Keratinocyte (primary cell): Measurements from ENCODE around the gene KLF1.

Experiments used
- CTCF ChIP-seq, 3 experiments: IDR thresholded peaks in 1 of 3; conservative IDR thresholded peaks in 1 of 3; optimal IDR thresholded peaks in 1 of 3; 2 replicates in 2 of 3; 3 replicates in 1 of 3; pipeline versions ENCODE3 to v1.5.1; 2011; ENCODE audit warnings: low read length in 3 of 3, mild to moderate bottlenecking in 3 of 3, moderate library complexity in 2 of 3, control low read depth in 1 of 3, inconsistent platforms in 1 of 3; ENCODE audit not compliant: insufficient read depth in 2 of 3; ENCODE audit errors: extremely low read depth in 1 of 3
- EZH2 ChIP-seq: IDR thresholded peaks from one replicate; pipeline ENCODE4 v1.6.1; 2012; ENCODE audit warnings: inconsistent platforms, mild to moderate bottlenecking, low read length, moderate library complexity

- TF ChIP-seq CTCF (optimal IDR thresholded peaks at IDR 0.05 in 1 of 3, IDR thresholded peaks at IDR 0.05 in 1 of 3, conservative IDR thresholded peaks at IDR 0.05 in 1 of 3; ENCODE audit: extremely low read depth in 1 of 3, insufficient read depth in 2 of 3, low read length in 3 of 3): no peak
- TF ChIP-seq EZH2: no peak
Measured at GRCh38 chr19:12918253-12918652, 31.3 kb upstream of the KLF1 start.
